H1 (cell line): Measurements from ENCODE around the gene PPIF. TPM values are rescaled to one million over a fixed set of nuclear protein-coding genes. Genes with fewer than 3 reads are reported as not detected.

ENCODE experiments used
- CTCF ChIA-PET: fragments of 300-600 bp; sonication (Branson Sonifier 250); formaldehyde crosslinking; loops from one replicate; lab custom pipeline; 2021; ENCODE audit not compliant: partially characterized antibody; lab: Charles Lee
- POLR2A ChIA-PET: fragments of 300-600 bp; sonication (Branson Sonifier 250); formaldehyde crosslinking; loops from one replicate; lab custom pipeline; 2021; ENCODE audit warnings: inconsistent platforms; ENCODE audit not compliant: partially characterized antibody; lab: Charles Lee
- DNase-seq, 2 experiments: peaks; one replicate each; pipeline versions ENCODE4 v3.0.0 to v3.0.0-alpha.2; 2010 to 2022; ENCODE audit warnings: low spot score in 2 of 2, low read depth in 1 of 2, mixed read lengths in 1 of 2
- FAIRE-seq: peaks from 2 replicates; lab custom pipeline; 2011; peaks lifted over from hg19 to GRCh38; lab: Jason Lieb, UNC
- H2AFZ ChIP-seq: 2 replicates; pipeline ENCODE4 v1.8.1; 2012; ENCODE audit warnings: low read length, inconsistent platforms
- H2AK5ac ChIP-seq: 2 replicates; pipeline ENCODE4 v1.6.1; 2013; ENCODE audit warnings: low read depth, low read length
- H2BK120ac ChIP-seq: replicated peaks from 2 replicates; pipeline ENCODE3; 2013; ENCODE audit warnings: low read depth, low read length, inconsistent platforms
- H2BK12ac ChIP-seq: 2 replicates; pipeline ENCODE4 v1.6.1; 2013; ENCODE audit warnings: low read depth, low read length
- H2BK15ac ChIP-seq: 2 replicates; pipeline ENCODE4 v1.6.1; 2013; ENCODE audit warnings: low read length
- H2BK20ac ChIP-seq: 2 replicates; pipeline ENCODE4 v1.6.1; 2013; ENCODE audit warnings: low read length
- H2BK5ac ChIP-seq: 2 replicates; pipeline ENCODE4 v1.6.1; 2013; ENCODE audit warnings: low read depth, low read length
- H3K14ac ChIP-seq: 2 replicates; pipeline ENCODE4 v1.6.1; 2013; ENCODE audit warnings: inconsistent platforms; ENCODE audit not compliant: insufficient read length
- H3K18ac ChIP-seq: 2 replicates; pipeline ENCODE4 v1.6.1; 2013; ENCODE audit warnings: low read length; ENCODE audit errors: extremely low read depth
- H3K23ac ChIP-seq: 2 replicates; pipeline ENCODE4 v1.6.1; 2013; ENCODE audit warnings: inconsistent platforms; ENCODE audit not compliant: insufficient read length
- H3K23me2 ChIP-seq: 2 replicates; pipeline ENCODE4 v1.6.1; 2013; ENCODE audit warnings: low read depth, low read length
- H3K27ac ChIP-seq: 2 replicates; pipeline ENCODE4 v1.6.1; 2011; ENCODE audit warnings: low read depth, low read length, inconsistent platforms
- H3K27me3 ChIP-seq, 4 experiments: replicated peaks in 1 of 4; 1 replicate in 1 of 4; 2 replicates in 3 of 4; pipeline versions ENCODE4 v1.6.1 to v1.8.1; 2011 to 2013; ENCODE audit warnings: low read length in 3 of 4, mild to moderate bottlenecking in 3 of 4, inconsistent platforms in 2 of 4, mixed read lengths in 2 of 4, moderate library complexity in 1 of 4; ENCODE audit not compliant: control insufficient read depth in 3 of 4, insufficient read depth in 3 of 4; ENCODE audit errors: extremely low read depth in 1 of 4
- H3K36me3 ChIP-seq, 4 experiments: 2 replicates each; pipeline versions ENCODE4 v1.6.1 to v1.8.1; 2011 to 2013; ENCODE audit warnings: mild to moderate bottlenecking in 4 of 4, low read length in 3 of 4, moderate library complexity in 2 of 4, control low read depth in 1 of 4, inconsistent platforms in 1 of 4; ENCODE audit not compliant: insufficient read depth in 4 of 4, control insufficient read depth in 2 of 4
- H3K4ac ChIP-seq: replicated peaks from 2 replicates; pipeline ENCODE3; 2013; ENCODE audit warnings: low read length, low read depth, mixed read lengths, inconsistent platforms; ENCODE audit not compliant: insufficient read length
- H3K4me1 ChIP-seq, 4 experiments: replicated peaks in 1 of 4; 1 replicate in 1 of 4; 2 replicates in 3 of 4; pipeline versions ENCODE4 v1.6.1 to v1.8.1; 2011 to 2013; ENCODE audit warnings: low read length in 3 of 4, inconsistent platforms in 2 of 4, mixed read lengths in 1 of 4; ENCODE audit not compliant: insufficient read depth in 4 of 4, control insufficient read depth in 3 of 4
- H3K4me2 ChIP-seq, 2 experiments: 2 replicates each; pipeline versions ENCODE4 v1.6.1 to v1.8.1; 2011 to 2013; ENCODE audit warnings: low read depth in 2 of 2, low read length in 2 of 2, control low read depth in 1 of 2, inconsistent platforms in 1 of 2, mild to moderate bottlenecking in 1 of 2; ENCODE audit not compliant: insufficient read depth in 1 of 2
- H3K4me3 ChIP-seq, 4 experiments: fragments of 200-600, 300-600 bp in 1 of 4; sonication (generic), shearing (Covaris generic), sonication (Bioruptor Twin) in 1 of 4; 2 replicates each; pipeline versions ENCODE4 v1.5.1 to v1.8.1; 2011 to 2016; ENCODE audit warnings: low read length in 4 of 4, low read depth in 3 of 4, control low read depth in 2 of 4, inconsistent platforms in 2 of 4, mild to moderate bottlenecking in 2 of 4, mixed read lengths in 1 of 4, moderate library complexity in 1 of 4; ENCODE audit not compliant: insufficient read depth in 2 of 4; ENCODE audit errors: extremely low read depth in 1 of 4
- H3K56ac ChIP-seq: replicated peaks from 2 replicates; pipeline ENCODE3; 2013; ENCODE audit warnings: low read depth, mild to moderate bottlenecking, mixed read lengths, low read length, inconsistent platforms; ENCODE audit not compliant: insufficient read length
- H3K79me1 ChIP-seq: 2 replicates; pipeline ENCODE4 v1.6.1; 2013; ENCODE audit warnings: low read depth, low read length, control low read depth
- H3K79me2 ChIP-seq, 2 experiments: 2 replicates each; pipeline versions ENCODE4 v1.6.1 to v1.8.1; 2012 to 2013; ENCODE audit warnings: low read length in 2 of 2, mild to moderate bottlenecking in 2 of 2, inconsistent platforms in 1 of 2; ENCODE audit not compliant: insufficient read depth in 2 of 2, control insufficient read depth in 1 of 2
- H3K9ac ChIP-seq, 4 experiments: replicated peaks in 1 of 4; 1 replicate in 1 of 4; 2 replicates in 3 of 4; pipeline versions ENCODE4 v1.6.1 to v1.8.1; 2011 to 2013; ENCODE audit warnings: low read depth in 3 of 4, low read length in 3 of 4, control low read depth in 2 of 4, mild to moderate bottlenecking in 2 of 4, moderate library complexity in 2 of 4, inconsistent platforms in 1 of 4; ENCODE audit errors: extremely low read depth in 1 of 4
- H3K9me3 ChIP-seq, 2 experiments: 2 replicates each; pipeline versions ENCODE4 v1.6.1 to v1.8.1; 2012 to 2013; ENCODE audit warnings: mild to moderate bottlenecking in 2 of 2, moderate library complexity in 2 of 2, control low read depth in 1 of 2, inconsistent platforms in 1 of 2, low read depth in 1 of 2, low read length in 1 of 2, mixed read lengths in 1 of 2; ENCODE audit not compliant: insufficient read depth in 2 of 2
- H4K20me1 ChIP-seq, 2 experiments: replicated peaks in 1 of 2; 2 replicates each; pipeline versions ENCODE3 to v1.8.1; 2011 to 2013; ENCODE audit warnings: inconsistent platforms in 2 of 2, low read length in 2 of 2, mild to moderate bottlenecking in 1 of 2; ENCODE audit not compliant: insufficient read depth in 2 of 2, control insufficient read depth in 1 of 2
- H4K5ac ChIP-seq: 2 replicates; pipeline ENCODE4 v1.6.1; 2013; ENCODE audit warnings: low read length, low read depth, mixed read lengths, inconsistent platforms; ENCODE audit not compliant: insufficient read length
- H4K8ac ChIP-seq: 2 replicates; pipeline ENCODE4 v1.8.0; 2013; ENCODE audit warnings: mild to moderate bottlenecking, moderate library complexity, low read length, inconsistent platforms; ENCODE audit not compliant: insufficient read depth; ENCODE audit errors: extremely low read depth
- H4K91ac ChIP-seq: replicated peaks from 2 replicates; pipeline ENCODE3; 2013; ENCODE audit warnings: low read length, mixed read lengths, inconsistent platforms; ENCODE audit not compliant: insufficient read length
- HDAC2 ChIP-seq, 2 experiments: fragments of 300-600 bp in 1 of 2; sonication (generic) in 1 of 2; IDR thresholded peaks; 2 replicates each; pipeline ENCODE4 v1.6.1; 2011 to 2012; ENCODE audit warnings: low read depth in 2 of 2, low read length in 2 of 2, mild to moderate bottlenecking in 2 of 2, moderate library complexity in 2 of 2, borderline replicate concordance in 1 of 2, inconsistent platforms in 1 of 2
- KDM5A ChIP-seq: fragments of 200-600 bp; IDR thresholded peaks from 2 replicates; pipeline ENCODE4 v1.7.1; 2012; ENCODE audit warnings: mild to moderate bottlenecking, low read length, inconsistent platforms, mixed read lengths
- MAFK ChIP-seq: IDR thresholded peaks from 2 replicates; pipeline ENCODE4 v1.6.1; 2012; ENCODE audit warnings: low read depth, mild to moderate bottlenecking, improper control_type of control experiment, low read length
- POLR2AphosphoS5 ChIP-seq: IDR thresholded peaks from 2 replicates; pipeline ENCODE4 v1.6.1; 2011; ENCODE audit warnings: low read depth, low read length
- RAD21 ChIP-seq, 2 experiments: IDR thresholded peaks in 1 of 2; conservative IDR thresholded peaks in 1 of 2; 2 replicates each; pipeline ENCODE4 v1.6.1; 2011; ENCODE audit warnings: low read depth in 2 of 2, low read length in 2 of 2, improper control_type of control experiment in 1 of 2, inconsistent platforms in 1 of 2, mild to moderate bottlenecking in 1 of 2, moderate library complexity in 1 of 2
- SIX5 ChIP-seq: IDR thresholded peaks from 2 replicates; pipeline ENCODE4 v1.6.1; 2011; ENCODE audit warnings: mild to moderate bottlenecking, low read depth, low read length
- TCF12 ChIP-seq: IDR thresholded peaks from 2 replicates; pipeline ENCODE4 v1.6.1; 2011; ENCODE audit warnings: low read depth, mild to moderate bottlenecking, low read length
- WGBS, 2 experiments: shearing (Covaris generic) in 1 of 2; methylation state at CpG; one replicate each; pipeline versions ENCODE4 v1.1.6 to v1.1.7; 2013 to 2015; ENCODE audit warnings: low lambda C conversion rate in 2 of 2, mixed read lengths in 2 of 2, inconsistent platforms in 1 of 2, low coverage in 1 of 2, missing lambda C conversion rate in 1 of 2; ENCODE audit not compliant: insufficient replicate concordance in 2 of 2, insufficient coverage in 1 of 2, insufficient read length in 1 of 2; ENCODE audit errors: extremely low coverage in 1 of 2, missing lambda C conversion rate in 1 of 2; 5-methylcytosine and 5-hydroxymethylcytosine counted together
- polyA plus RNA-seq, 7 experiments: library from polyadenylated mRNA; depleted of rRNA in 3 of 7; stranded (reverse) in 5 of 7; unstranded in 2 of 7; fragments of >200 nt in 5 of 7; fragments of 200-250 nt in 2 of 7; gene quantifications; 1 replicate in 5 of 7; 2 replicates in 1 of 7; 4 replicates in 1 of 7; pipeline versions ENCODE4 v1.2.1 to v1.2.3, GENCODE V29; 2011 to 2013; ENCODE audit warnings: missing spikeins in 2 of 7, mixed read lengths in 2 of 7
- total RNA-seq: library from RNA; stranded (reverse); fragmentation: NEBNext Ultra II Directional; extraction: Animal tissue kit (Norgen Biotek cat#: 25700); gene quantifications from 2 replicates; pipeline ENCODE4 v1.2.1, GENCODE V29; 2021
- TF ChIP-seq, protein P1 (sequence below): IDR thresholded peaks from 2 replicates; pipeline ENCODE4 v1.6.1; 2012; ENCODE audit warnings: inconsistent platforms
- TF ChIP-seq, protein P2 (sequence below): IDR thresholded peaks from 2 replicates; pipeline ENCODE4 v1.6.1; 2011; ENCODE audit warnings: low read depth, mild to moderate bottlenecking, low read length; ENCODE audit not compliant: insufficient read depth

PPIF gene
- total and polyA plus RNA-seq, 2 of the 8 experiments (the other 6 are each of a cell fraction or from before 2014, with no cell fraction given) = 70.2 to 77.6 TPM

DNA sequence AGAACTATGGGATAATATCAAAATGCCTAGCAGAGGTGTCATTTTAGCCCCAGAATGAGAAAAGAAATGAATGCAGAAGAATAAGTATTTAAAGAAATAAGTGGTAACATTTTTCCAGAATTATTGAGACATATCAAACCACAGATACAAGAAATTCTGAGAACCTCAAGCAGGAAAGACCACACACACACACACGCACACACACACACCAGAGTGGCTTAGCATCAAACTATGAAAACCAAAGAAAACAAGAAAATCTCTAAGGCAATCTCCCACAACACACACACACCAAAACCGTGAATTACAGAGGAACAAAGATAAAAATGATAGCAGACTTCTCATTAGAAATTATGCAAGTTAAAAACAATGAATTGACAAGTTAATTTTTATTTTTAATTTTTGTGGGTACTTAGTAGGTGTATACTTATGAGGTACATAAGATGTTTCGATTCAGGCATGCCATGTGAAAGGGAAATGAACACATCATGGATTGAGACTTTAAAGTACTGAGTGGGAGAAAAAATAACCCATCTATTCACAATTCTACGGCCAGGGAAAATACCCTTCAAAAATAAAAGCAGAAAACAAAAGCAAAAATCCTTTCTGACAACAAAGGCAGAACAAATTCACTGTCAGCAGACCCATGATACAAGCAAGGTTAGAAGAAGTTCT is 14.6 kb downstream of the PPIF start:
- H3K9ac ChIP-seq = no peak overlapping the region
- H4K20me1 ChIP-seq = no peaks in the 10 kb centered on the region
- FAIRE-seq (no peak), DNase-seq (no peak)
- H2BK20ac ChIP-seq = no peak overlapping the region
- H3K23ac ChIP-seq = no peak overlapping the region
- no peak overlapping the region for H3K4me2 ChIP-seq
- H3K23me2 ChIP-seq = no peaks in the 10 kb centered on the region
- no peak overlapping the region for H2BK15ac ChIP-seq
- H2BK12ac ChIP-seq = no peak overlapping the region
- H3K79me2 ChIP-seq = no peaks in the 10 kb centered on the region
- H2AK5ac ChIP-seq = no peak overlapping the region
- H3K27ac ChIP-seq = no peak overlapping the region
- H3K9me3 ChIP-seq = no peaks in the 10 kb centered on the region; a peak in 1 of 4 replicates
- ChIA-PET POLR2A (no interaction called here), CTCF (no interaction called here)
- H4K5ac ChIP-seq = no peak overlapping the region
- H3K27me3 ChIP-seq = no peaks in the 10 kb centered on the region
- H2BK5ac ChIP-seq = no peak overlapping the region
- no peak overlapping the region for H3K4me3 ChIP-seq
- H2AFZ ChIP-seq = no peak overlapping the region
- no peak overlapping the region for H3K18ac ChIP-seq
- no peak overlapping the region for H2BK120ac ChIP-seq
- TF ChIP-seq SIX5 (no peak), KDM5A (no peak), POLR2AphosphoS5 (no peak), HDAC2 (IDR thresholded peaks at IDR 0.05; ENCODE audit: borderline replicate concordance in 1 of 2, low read depth in 2 of 2, low read length in 2 of 2) (no peak), MAFK (no peak), TCF12 (no peak), RAD21 (IDR thresholded peaks at IDR 0.05 in 1 of 2, conservative IDR thresholded peaks at IDR 0.05 in 1 of 2; ENCODE audit: low read depth in 2 of 2, low read length in 2 of 2) (no peak)
- TF ChIP-seq, protein P1, sequence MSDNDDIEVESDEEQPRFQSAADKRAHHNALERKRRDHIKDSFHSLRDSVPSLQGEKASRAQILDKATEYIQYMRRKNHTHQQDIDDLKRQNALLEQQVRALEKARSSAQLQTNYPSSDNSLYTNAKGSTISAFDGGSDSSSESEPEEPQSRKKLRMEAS = no peak
- TF ChIP-seq, protein P2, sequence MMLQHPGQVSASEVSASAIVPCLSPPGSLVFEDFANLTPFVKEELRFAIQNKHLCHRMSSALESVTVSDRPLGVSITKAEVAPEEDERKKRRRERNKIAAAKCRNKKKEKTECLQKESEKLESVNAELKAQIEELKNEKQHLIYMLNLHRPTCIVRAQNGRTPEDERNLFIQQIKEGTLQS = no peak
- H3K56ac ChIP-seq = no peak overlapping the region
- 92% methylated on average over 4 of the region's 4 CpGs; no CpG with 5 or more reads in 1 of the 2 experiments for WGBS, 2 experiments
- no peaks in the 10 kb centered on the region for H3K4me1 ChIP-seq
- no peak overlapping the region for H4K8ac ChIP-seq
- H3K79me1 ChIP-seq = no peaks in the 10 kb centered on the region
- no peak overlapping the region for H3K14ac ChIP-seq
- no peaks in the 10 kb centered on the region for H3K36me3 ChIP-seq
- H3K4ac ChIP-seq = no peak overlapping the region
- no peak overlapping the region for H4K91ac ChIP-seq
